SK-N-SH (cell line): ENCODE measurements around the gene GLG1.
"Not testable (repeated sequence)": the region's sequence is repeated elsewhere in the genome, so short reads cannot be mapped to it uniquely, and the experiment has no call there.

Experiments used
- CHD2 ChIP-seq: fragments of 150-350 bp; IDR thresholded peaks from 2 replicates; pipeline ENCODE4 v1.6.1; 2018; ENCODE audit warnings: low read length; ENCODE audit not compliant: partially characterized antibody
- EZH2phosphoT487 ChIP-seq: fragments of 200-600 bp; sonication (generic); IDR thresholded peaks from 2 replicates; pipeline ENCODE4 v1.6.1; 2017; ENCODE audit warnings: low read depth, mixed run types, mild to moderate bottlenecking, antibody characterized with exemption, moderate library complexity, borderline replicate concordance
- FOXJ3 ChIP-seq: sonication (generic); formaldehyde crosslinking; IDR thresholded peaks from 2 replicates; pipeline ENCODE4 v1.5.1; 2020; ENCODE audit warnings: mild to moderate bottlenecking, missing genetic modification reagents
- FOXM1 ChIP-seq: IDR thresholded peaks from 2 replicates; pipeline ENCODE4 v1.4.0; 2012; ENCODE audit warnings: low read depth, mild to moderate bottlenecking
- MEF2A ChIP-seq: IDR thresholded peaks from 2 replicates; pipeline ENCODE4 v1.4.0; 2012; ENCODE audit warnings: low read depth, borderline replicate concordance
- POLR2AphosphoS5 ChIP-seq: IDR thresholded peaks from 2 replicates; pipeline ENCODE4 v1.6.1; 2012; ENCODE audit warnings: low read depth, low read length
- RAD21 ChIP-seq: IDR thresholded peaks from 2 replicates; pipeline ENCODE4 v1.6.1; 2012; ENCODE audit warnings: mild to moderate bottlenecking, low read length
- RCOR1 ChIP-seq: fragments of 150-350 bp; IDR thresholded peaks from 2 replicates; pipeline ENCODE4 v1.6.1; 2017; ENCODE audit warnings: antibody characterized with exemption, low read length
- SIN3A ChIP-seq: IDR thresholded peaks from 2 replicates; pipeline ENCODE4 v1.6.1; 2012; ENCODE audit warnings: low read depth, mild to moderate bottlenecking, low read length, moderate library complexity, borderline replicate concordance
- SMC3 ChIP-seq: IDR thresholded peaks from 2 replicates; pipeline ENCODE4 v1.6.1; 2012; ENCODE audit warnings: low read depth, low read length, improper control_type of control experiment
- USF2 ChIP-seq: fragments of 150-350 bp; IDR thresholded peaks from 2 replicates; pipeline ENCODE4 v1.6.1; 2017; ENCODE audit warnings: antibody characterized with exemption, low read length, low read depth, borderline replicate concordance
- TF ChIP-seq, protein P1 (sequence below): fragments of 200-600 bp; sonication (generic); IDR thresholded peaks from 2 replicates; pipeline ENCODE4 v1.6.1; 2017; ENCODE audit warnings: antibody characterized with exemption, mild to moderate bottlenecking, moderate library complexity

DNA sequence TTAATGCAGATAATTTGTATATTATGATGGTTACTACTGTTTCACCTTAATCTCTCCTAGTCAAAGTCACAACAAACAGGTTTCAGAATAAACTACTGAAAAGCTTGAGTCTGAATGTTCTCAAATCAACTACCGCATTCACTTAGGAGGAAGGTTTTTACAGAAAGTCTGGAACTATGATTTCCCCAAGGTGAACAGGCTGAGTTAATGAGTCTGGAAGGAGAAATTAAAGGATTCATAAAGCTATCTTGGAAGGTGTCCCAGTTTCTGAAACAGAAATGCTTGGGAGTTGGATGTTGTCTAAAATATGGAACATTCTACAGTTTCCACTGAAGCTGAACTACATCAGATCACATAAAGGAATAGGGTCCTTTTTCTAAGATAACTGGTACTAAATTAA is 69.2 kb downstream of the GLG1 start:
- TF ChIP-seq, protein P1, sequence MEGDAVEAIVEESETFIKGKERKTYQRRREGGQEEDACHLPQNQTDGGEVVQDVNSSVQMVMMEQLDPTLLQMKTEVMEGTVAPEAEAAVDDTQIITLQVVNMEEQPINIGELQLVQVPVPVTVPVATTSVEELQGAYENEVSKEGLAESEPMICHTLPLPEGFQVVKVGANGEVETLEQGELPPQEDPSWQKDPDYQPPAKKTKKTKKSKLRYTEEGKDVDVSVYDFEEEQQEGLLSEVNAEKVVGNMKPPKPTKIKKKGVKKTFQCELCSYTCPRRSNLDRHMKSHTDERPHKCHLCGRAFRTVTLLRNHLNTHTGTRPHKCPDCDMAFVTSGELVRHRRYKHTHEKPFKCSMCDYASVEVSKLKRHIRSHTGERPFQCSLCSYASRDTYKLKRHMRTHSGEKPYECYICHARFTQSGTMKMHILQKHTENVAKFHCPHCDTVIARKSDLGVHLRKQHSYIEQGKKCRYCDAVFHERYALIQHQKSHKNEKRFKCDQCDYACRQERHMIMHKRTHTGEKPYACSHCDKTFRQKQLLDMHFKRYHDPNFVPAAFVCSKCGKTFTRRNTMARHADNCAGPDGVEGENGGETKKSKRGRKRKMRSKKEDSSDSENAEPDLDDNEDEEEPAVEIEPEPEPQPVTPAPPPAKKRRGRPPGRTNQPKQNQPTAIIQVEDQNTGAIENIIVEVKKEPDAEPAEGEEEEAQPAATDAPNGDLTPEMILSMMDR, result not testable (repeated sequence)
- not testable (repeated sequence) for TF ChIP-seq USF2; RAD21; POLR2AphosphoS5; FOXM1; FOXJ3 (CRISPR knock-in tag); CHD2; SIN3A; RCOR1; MEF2A; EZH2phosphoT487; SMC3
